Adrenal gland (tissue), 5 donors: ENCODE results near the gene PRSS21.

Experiments
- CTCF ChIP-seq, 6 experiments: fragments of 450-650 bp in 4 of 6; fragments of 200-600 bp in 2 of 6; sonication (generic) in 1 of 6; IDR thresholded peaks; 1 replicate in 5 of 6; 2 replicates in 1 of 6; pipeline versions ENCODE4 v1.5.1 to v1.8.0; 2016 to 2021; ENCODE audit warnings: antibody characterized with exemption in 6 of 6, mild to moderate bottlenecking in 2 of 6, moderate library complexity in 1 of 6
- POLR2A ChIP-seq, 2 donors: fragments of 450-650 bp; IDR thresholded peaks; one replicate each; pipeline ENCODE4 v1.6.1; 2017; ENCODE audit warnings: antibody characterized with exemption in 2 of 2, mild to moderate bottlenecking in 2 of 2, moderate library complexity in 1 of 2
- donor health status: DM: no; HTN: no; CAD: no.

DNA sequence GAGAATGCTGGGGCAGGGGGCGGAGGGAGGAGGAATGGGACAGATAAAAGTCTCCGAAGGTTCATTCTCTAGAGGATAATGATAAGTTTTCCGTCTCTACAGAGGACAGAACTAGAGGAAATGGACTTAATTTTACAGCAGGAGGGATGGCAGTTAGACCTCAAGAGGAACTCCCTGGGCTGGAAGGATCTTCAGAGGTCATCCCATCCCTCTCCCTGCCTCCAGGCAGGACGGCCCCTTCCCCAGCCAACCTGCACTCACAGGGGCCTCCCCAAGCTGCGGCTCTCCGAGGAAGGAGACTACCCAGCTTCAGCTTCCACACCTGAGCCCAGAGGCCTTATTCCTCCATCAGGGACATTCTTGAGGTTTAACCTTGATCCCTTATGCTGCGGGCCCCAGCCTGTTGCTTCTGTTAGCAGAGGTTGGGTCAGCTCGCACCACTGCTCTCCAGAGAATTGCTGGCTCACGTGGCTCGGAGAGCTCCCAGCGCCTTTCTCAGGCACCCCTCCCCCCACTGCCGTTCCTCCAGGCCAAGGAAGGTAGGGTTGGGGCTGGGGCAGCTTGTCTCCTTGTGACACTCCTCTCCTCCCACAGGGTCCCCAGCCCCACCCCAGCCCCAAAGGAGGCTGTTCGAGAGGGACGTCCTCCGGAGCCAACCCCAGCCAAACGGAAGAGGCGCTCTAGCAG lies 48.5 kb upstream of the PRSS21 start:
- TF ChIP-seq POLR2A (IDR thresholded peaks at IDR 0.05) = no peak
- no peak for TF ChIP-seq CTCF (IDR thresholded peaks at IDR 0.05)
